ENCODE results near the gene TAF7.

The TAF7 gene

DNA sequence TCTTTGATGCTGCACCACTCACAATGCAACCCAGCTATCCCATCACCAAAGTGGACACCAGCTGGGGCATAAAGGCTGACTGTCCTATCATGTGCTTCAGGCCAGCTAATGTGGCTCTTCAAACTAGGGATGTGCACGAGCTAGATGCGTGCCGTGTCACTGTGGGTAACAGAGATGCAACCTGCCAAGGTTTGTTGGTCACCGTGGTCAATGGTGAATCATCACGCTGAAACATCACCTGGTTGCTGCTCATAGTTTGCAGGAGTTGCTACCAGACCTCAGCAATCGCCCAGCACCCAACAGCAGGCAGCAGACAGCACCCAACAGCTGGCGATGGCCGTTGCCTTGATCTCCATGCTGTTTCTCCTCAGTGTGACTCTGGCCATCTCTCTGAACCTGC is 7.6 kb upstream of the TAF7 start:
- Histone ChIP-seq H3K79me2 (ENCODE audit: insufficient read depth, low read length) (no peaks in the 10 kb centered on the region), H3K9me3 (ENCODE audit: insufficient read depth, low read depth, low read length) (no peaks in the 10 kb centered on the region), H3K27me3 (ENCODE audit: insufficient read depth, low read length, poor library complexity, severe bottlenecking) (no peaks in the 10 kb centered on the region), H4K20me1 (ENCODE audit: insufficient read depth, low read length, poor library complexity, severe bottlenecking) (no peaks in the 10 kb centered on the region), H2AFZ (ENCODE audit: low read length) (no peak overlapping the region), H3F3A (ENCODE audit: low read depth) (no peaks in the 10 kb centered on the region), H3K4me1 (ENCODE audit: insufficient read depth, low read length, poor library complexity, severe bottlenecking) (no peaks in the 10 kb centered on the region), H3K9me2 (replicated peaks; ENCODE audit: low read depth, low read length) (no peaks in the 10 kb centered on the region), H3K4me3 (ENCODE audit: low read length, poor library complexity, severe bottlenecking) (no peak overlapping the region), H3K4me2 (ENCODE audit: low read depth, low read length, poor library complexity, severe bottlenecking) (no peak overlapping the region), H3K36me3 (ENCODE audit: insufficient read depth, low read length) (no peaks in the 10 kb centered on the region), H3K9ac (ENCODE audit: low read depth, low read length, poor library complexity, severe bottlenecking) (no peak overlapping the region)
- TF ChIP-seq CTCF (conservative IDR thresholded peaks at IDR 0.05; ENCODE audit: low read length) = no peak
- TF ChIP-seq EZH2phosphoT487 (IDR thresholded peaks at IDR 0.05; ENCODE audit: borderline replicate concordance) = no peak

GRCh38 chr5:141326088-141326854 is 5.7 kb upstream of the TAF7 start:
- Histone ChIP-seq H3F3A (ENCODE audit: low read depth) (no peaks in the 10 kb centered on the region), H3K4me1 (ENCODE audit: insufficient read depth, low read length, poor library complexity, severe bottlenecking) (no peaks in the 10 kb centered on the region), H3K4me3 (ENCODE audit: low read length, poor library complexity, severe bottlenecking) (peak overlapping the region; percentile 75), H3K9ac (ENCODE audit: low read depth, low read length, poor library complexity, severe bottlenecking) (peak overlapping the region; percentile 68), H2AFZ (ENCODE audit: low read length) (peak overlapping the region; percentile 95), H3K9me3 (ENCODE audit: insufficient read depth, low read depth, low read length) (no peaks in the 10 kb centered on the region; the same call in 1 of the 2 replicates), H3K36me3 (ENCODE audit: insufficient read depth, low read length) (no peaks in the 10 kb centered on the region), H3K27me3 (ENCODE audit: insufficient read depth, low read length, poor library complexity, severe bottlenecking) (no peaks in the 10 kb centered on the region), H3K9me2 (replicated peaks; ENCODE audit: low read depth, low read length) (no peaks in the 10 kb centered on the region), H4K20me1 (ENCODE audit: insufficient read depth, low read length, poor library complexity, severe bottlenecking) (no peaks in the 10 kb centered on the region), H3K79me2 (ENCODE audit: insufficient read depth, low read length) (no peaks in the 10 kb centered on the region), H3K4me2 (ENCODE audit: low read depth, low read length, poor library complexity, severe bottlenecking) (peak overlapping the region; percentile 73)
- TF ChIP-seq CTCF (conservative IDR thresholded peaks at IDR 0.05; ENCODE audit: low read length) (peak; percentile 63), EZH2phosphoT487 (IDR thresholded peaks at IDR 0.05; ENCODE audit: borderline replicate concordance) (no peak)

- Histone ChIP-seq H3F3A (ENCODE audit: low read depth) (no peaks in the 10 kb centered on the region), H3K9me3 (ENCODE audit: insufficient read depth, low read depth, low read length) (peaks cover 17% of the 10 kb centered on the region; the same call in 1 of the 2 replicates), H3K27me3 (ENCODE audit: insufficient read depth, low read length, poor library complexity, severe bottlenecking) (no peaks in the 10 kb centered on the region), H3K4me2 (ENCODE audit: low read depth, low read length, poor library complexity, severe bottlenecking) (no peak overlapping the region), H3K79me2 (ENCODE audit: insufficient read depth, low read length) (peaks cover 13% of the 10 kb centered on the region), H3K9me2 (replicated peaks; ENCODE audit: low read depth, low read length) (no peaks in the 10 kb centered on the region), H4K20me1 (ENCODE audit: insufficient read depth, low read length, poor library complexity, severe bottlenecking) (no peaks in the 10 kb centered on the region), H3K4me1 (ENCODE audit: insufficient read depth, low read length, poor library complexity, severe bottlenecking) (no peaks in the 10 kb centered on the region), H3K36me3 (ENCODE audit: insufficient read depth, low read length) (no peaks in the 10 kb centered on the region), H2AFZ (ENCODE audit: low read length) (no peak overlapping the region), H3K9ac (ENCODE audit: low read depth, low read length, poor library complexity, severe bottlenecking) (no peak overlapping the region), H3K4me3 (ENCODE audit: low read length, poor library complexity, severe bottlenecking) (no peak overlapping the region)
- TF ChIP-seq CTCF (conservative IDR thresholded peaks at IDR 0.05; ENCODE audit: low read length) = no peak
- no peak for TF ChIP-seq EZH2phosphoT487 (IDR thresholded peaks at IDR 0.05; ENCODE audit: borderline replicate concordance)
These were observed 1.7 kb upstream of the TAF7 start for GRCh38 chr5:141322261-141322660.

Measured in Loucy (cell line).